ENCODE results near the gene CIITA.

Gene CIITA

GRCh38 chr16:10931134-10931533 lies 54.1 kb downstream of the CIITA start:
- H3K9me3 ChIP-seq (ENCODE audit: insufficient read depth, low read length): no peaks in the 10 kb centered on the region
- H3K4me2 ChIP-seq (ENCODE audit: low read depth, low read length, poor library complexity, severe bottlenecking): no peak overlapping the region
- H3K4me3 ChIP-seq (ENCODE audit: insufficient read depth, low read length, poor library complexity, severe bottlenecking): no peak overlapping the region
- H3K27ac ChIP-seq (ENCODE audit: low read depth, low read length): no peak overlapping the region
- H3K27me3 ChIP-seq (ENCODE audit: low read length): no peaks in the 10 kb centered on the region
- no peaks in the 10 kb centered on the region for H4K20me1 ChIP-seq (ENCODE audit: low read depth, low read length)
- H2AFZ ChIP-seq (ENCODE audit: low read depth, low read length, severe bottlenecking): no peak overlapping the region
- no peaks in the 10 kb centered on the region for H3K9me2 ChIP-seq (replicated peaks; ENCODE audit: insufficient read depth, low read length)
- H3K36me3 ChIP-seq (ENCODE audit: low read length): no peaks in the 10 kb centered on the region
- no peaks in the 10 kb centered on the region for H3K79me2 ChIP-seq (ENCODE audit: insufficient read depth, low read length)
- no peak for TF ChIP-seq EZH2phosphoT487 (conservative IDR thresholded peaks at IDR 0.05; ENCODE audit: low read length)
- TF ChIP-seq CTCF (IDR thresholded peaks at IDR 0.05; ENCODE audit: insufficient read depth, low read length, poor library complexity, severe bottlenecking): no peak
- no peak overlapping the region for H3K9ac ChIP-seq (ENCODE audit: low read length)
- H3F3A ChIP-seq (ENCODE audit: insufficient read depth): no peaks in the 10 kb centered on the region

GRCh38 chr16:10931977-10932632 lies 55.1 kb downstream of the CIITA start:
- H3K36me3 ChIP-seq (ENCODE audit: low read length): no peaks in the 10 kb centered on the region

GRCh38 chr16:10932959-10933710 lies 56.1 kb downstream of the CIITA start:
- Histone ChIP-seq H3K27me3 (ENCODE audit: low read length) (no peaks in the 10 kb centered on the region), H3K79me2 (ENCODE audit: insufficient read depth, low read length) (0 out of 2 replicates have a peak, but pooled peaks cover 5% of the 10 kb centered on the region), H3K9ac (ENCODE audit: low read length) (no peak overlapping the region), H3K9me3 (ENCODE audit: insufficient read depth, low read length) (no peaks in the 10 kb centered on the region), H2AFZ (ENCODE audit: low read depth, low read length, severe bottlenecking) (no peak overlapping the region), H3K36me3 (ENCODE audit: low read length) (no peaks in the 10 kb centered on the region), H3K9me2 (replicated peaks; ENCODE audit: insufficient read depth, low read length) (no peaks in the 10 kb centered on the region), H3K4me2 (ENCODE audit: low read depth, low read length, poor library complexity, severe bottlenecking) (no peak overlapping the region), H3K4me3 (ENCODE audit: insufficient read depth, low read length, poor library complexity, severe bottlenecking) (no peak overlapping the region), H3K27ac (ENCODE audit: low read depth, low read length) (no peak overlapping the region), H4K20me1 (ENCODE audit: low read depth, low read length) (no peaks in the 10 kb centered on the region), H3F3A (ENCODE audit: insufficient read depth) (no peaks in the 10 kb centered on the region)
- TF ChIP-seq CTCF (IDR thresholded peaks at IDR 0.05; ENCODE audit: insufficient read depth, low read length, poor library complexity, severe bottlenecking): no peak
- TF ChIP-seq EZH2phosphoT487 (conservative IDR thresholded peaks at IDR 0.05; ENCODE audit: low read length): no peak

More at GRCh38 chr16:10931977-10932632, 55.1 kb downstream of the CIITA start:
- H3K9ac ChIP-seq (ENCODE audit: low read length): no peak overlapping the region
- no peak overlapping the region for H2AFZ ChIP-seq (ENCODE audit: low read depth, low read length, severe bottlenecking)
- H3K27ac ChIP-seq (ENCODE audit: low read depth, low read length): no peak overlapping the region
- H3K27me3 ChIP-seq (ENCODE audit: low read length): no peaks in the 10 kb centered on the region
- TF ChIP-seq EZH2phosphoT487 (conservative IDR thresholded peaks at IDR 0.05; ENCODE audit: low read length): no peak
- TF ChIP-seq CTCF (IDR thresholded peaks at IDR 0.05; ENCODE audit: insufficient read depth, low read length, poor library complexity, severe bottlenecking): no peak
- no peaks in the 10 kb centered on the region for H3F3A ChIP-seq (ENCODE audit: insufficient read depth)
- H3K9me3 ChIP-seq (ENCODE audit: insufficient read depth, low read length): no peaks in the 10 kb centered on the region
- no peaks in the 10 kb centered on the region for H3K79me2 ChIP-seq (ENCODE audit: insufficient read depth, low read length)
- H3K9me2 ChIP-seq (replicated peaks; ENCODE audit: insufficient read depth, low read length): no peaks in the 10 kb centered on the region
- H3K4me3 ChIP-seq (ENCODE audit: insufficient read depth, low read length, poor library complexity, severe bottlenecking): no peak overlapping the region
- no peaks in the 10 kb centered on the region for H4K20me1 ChIP-seq (ENCODE audit: low read depth, low read length)
- H3K4me2 ChIP-seq (ENCODE audit: low read depth, low read length, poor library complexity, severe bottlenecking): no peak overlapping the region

All from SU-DHL-6 (cell line).